HepG2 (cell line): ENCODE data around the gene PCYT2. TPM values are rescaled to one million over a fixed set of nuclear protein-coding genes. Genes with fewer than 3 reads are reported as not detected.

ENCODE experiments used
- ARHGAP35 ChIP-seq: sonication (generic); formaldehyde crosslinking; IDR thresholded peaks from 2 replicates; pipeline ENCODE4 v1.9.0; 2022; ENCODE audit warnings: mild to moderate bottlenecking, inconsistent platforms, moderate library complexity, missing genetic modification reagents, borderline replicate concordance
- CENPBD1 ChIP-seq: sonication (generic); formaldehyde crosslinking; IDR thresholded peaks from 2 replicates; pipeline ENCODE4 v1.8.0; 2022; ENCODE audit warnings: missing genetic modification reagents, low read depth, mild to moderate bottlenecking, borderline replicate concordance
- DDIT3 ChIP-seq: sonication (generic); formaldehyde crosslinking; IDR thresholded peaks from 2 replicates; pipeline ENCODE4 v1.4.0; 2020; ENCODE audit warnings: mild to moderate bottlenecking, missing genetic modification reagents
- KAT8 ChIP-seq: IDR thresholded peaks from 2 replicates; pipeline ENCODE4 v1.6.1; 2016; ENCODE audit warnings: missing genetic modification reagents, missing compliant biosample characterization
- KLF6 ChIP-seq: IDR thresholded peaks from 2 replicates; pipeline ENCODE4 v1.8.0; 2016; ENCODE audit warnings: missing biosample characterization, missing genetic modification reagents
- KLF9 ChIP-seq: IDR thresholded peaks from 2 replicates; pipeline ENCODE4 v1.6.1; 2016; ENCODE audit warnings: low read depth
- RARA ChIP-seq: IDR thresholded peaks from 2 replicates; pipeline ENCODE4 v1.6.1; 2016; ENCODE audit warnings: missing genetic modification reagents, missing compliant biosample characterization
- RBFOX2 ChIP-seq: fragments of 200-400 bp; formaldehyde crosslinking; IDR thresholded peaks from 2 replicates; pipeline ENCODE4 v1.6.1; 2017; ENCODE audit warnings: low read depth, mild to moderate bottlenecking, low read length
- SOX13 ChIP-seq, 3 experiments: fragments of 450-650 bp in 1 of 3; sonication (generic) in 1 of 3; formaldehyde crosslinking in 1 of 3; IDR thresholded peaks in 2 of 3; conservative IDR thresholded peaks in 1 of 3; 2 replicates each; pipeline versions ENCODE4 v1.5.0 to v1.6.1; 2016 to 2020; ENCODE audit warnings: antibody characterized with exemption in 1 of 3, mild to moderate bottlenecking in 1 of 3, missing compliant biosample characterization in 1 of 3, missing genetic modification reagents in 1 of 3, moderate library complexity in 1 of 3
- ZKSCAN5 ChIP-seq: sonication (generic); formaldehyde crosslinking; IDR thresholded peaks from 2 replicates; pipeline ENCODE4 v1.5.1; 2020; ENCODE audit warnings: mild to moderate bottlenecking, missing genetic modification reagents
- ZNF12 ChIP-seq: sonication (generic); formaldehyde crosslinking; IDR thresholded peaks from 2 replicates; pipeline ENCODE4 v1.5.0; 2020; ENCODE audit warnings: missing genetic modification reagents
- ZNF235 ChIP-seq: sonication (generic); formaldehyde crosslinking; IDR thresholded peaks from 2 replicates; pipeline ENCODE4 v1.8.1; 2023; ENCODE audit warnings: mild to moderate bottlenecking, missing genetic modification reagents, borderline replicate concordance
- ZNF253 ChIP-seq: sonication (generic); formaldehyde crosslinking; IDR thresholded peaks from 2 replicates; pipeline ENCODE4 v1.8.0; 2022; ENCODE audit warnings: mild to moderate bottlenecking, missing genetic modification reagents, borderline replicate concordance
- ZNF503 ChIP-seq: sonication (generic); formaldehyde crosslinking; IDR thresholded peaks from 2 replicates; pipeline ENCODE4 v1.4.0; 2020; ENCODE audit warnings: missing genetic modification reagents
- ZNF574 ChIP-seq: sonication (generic); formaldehyde crosslinking; IDR thresholded peaks from 2 replicates; pipeline ENCODE4 v1.4.0; 2020; ENCODE audit warnings: missing genetic modification reagents
- ZNF768 ChIP-seq: sonication (generic); formaldehyde crosslinking; IDR thresholded peaks from 2 replicates; pipeline ENCODE4 v1.4.0; 2020; ENCODE audit warnings: missing genetic modification reagents
- polyA plus RNA-seq, 8 experiments: library from polyadenylated mRNA; depleted of rRNA in 3 of 8; stranded (reverse) in 7 of 8; unstranded in 1 of 8; fragments of >200 nt; fragmentation: Illumina TruSeq in 4 of 8; extraction: Trizol in 4 of 8; gene quantifications; 2 replicates each; pipeline versions ENCODE4 v1.2.1 to v1.2.3, GENCODE V29; 2011 to 2016; ENCODE audit warnings: low read depth in 4 of 8, missing spikeins in 1 of 8, mixed read lengths in 1 of 8; ENCODE audit not compliant: insufficient read depth in 1 of 8
- total RNA-seq, 5 experiments: library from RNA; depleted of rRNA; stranded (reverse); fragments of >200 nt; fragmentation: Illumina TruSeq; extraction: Trizol; gene quantifications; 2 replicates each; pipeline ENCODE4 v1.2.3, GENCODE V29; 2016; ENCODE audit warnings: low read depth in 1 of 5

PCYT2 gene
- total and polyA plus RNA-seq, 2 of the 13 experiments (the other 11 are each of a cell fraction or from before 2014, with no cell fraction given), result 147 to 297 TPM

- TF ChIP-seq SOX13 (IDR thresholded peaks at IDR 0.05) (no peak), SOX13 (CRISPR knock-in tag; conservative IDR thresholded peaks at IDR 0.05 in 1 of 2, IDR thresholded peaks at IDR 0.05 in 1 of 2) (no peak), KAT8 (no peak), CENPBD1 (CRISPR knock-in tag) (no peak), ZKSCAN5 (CRISPR knock-in tag) (no peak), KLF6 (CRISPR knock-in tag) (no peak), KLF9 (CRISPR knock-in tag) (no peak), ARHGAP35 (CRISPR knock-in tag) (no peak), ZNF253 (CRISPR knock-in tag) (no peak), ZNF574 (CRISPR knock-in tag) (no peak), RBFOX2 (peak; percentile 49; the same call in 1 of the 2 replicates), ZNF12 (CRISPR knock-in tag) (no peak), ZNF503 (CRISPR knock-in tag) (no peak), ZNF768 (CRISPR knock-in tag) (0 out of 2 replicates have a peak, but pooled peaks have one; percentile 53), RARA (no peak), ZNF235 (CRISPR knock-in tag) (no peak), DDIT3 (CRISPR knock-in tag) (no peak)
Observed at GRCh38 chr17:81903896-81904599, 7.2 kb downstream of the PCYT2 start (continued).
